Smooth muscle cell (in vitro differentiated cells): ENCODE data around the gene SFT2D2. TPM values are rescaled to one million over a fixed set of nuclear protein-coding genes. Genes with fewer than 3 reads are reported as not detected.

Source experiments
- DNase-seq: peaks from one replicate; lab custom pipeline; 2025; ENCODE audit not compliant: unreplicated experiment; lab: John Stamatoyannopoulos, UW
- H2AFZ ChIP-seq: fragments of 200-600 bp; sonication (generic); 2 replicates; pipeline ENCODE4 v1.6.0; 2016; ENCODE audit warnings: antibody characterized with exemption, low read depth, mild to moderate bottlenecking
- H3F3A ChIP-seq: fragments of 200-600 bp; sonication (generic); 2 replicates; pipeline ENCODE4 v1.6.0; 2017; ENCODE audit warnings: antibody characterized with exemption, low read depth
- H3K27ac ChIP-seq: fragments of 200-600 bp; sonication (generic); 2 replicates; pipeline ENCODE4 v1.5.1; 2016; ENCODE audit warnings: low read depth, mild to moderate bottlenecking
- H3K27me3 ChIP-seq: fragments of 200-600 bp; sonication (generic); 2 replicates; pipeline ENCODE4 v1.6.1; 2016; ENCODE audit warnings: low read depth, mild to moderate bottlenecking
- H3K36me3 ChIP-seq: fragments of 200-600 bp; sonication (generic); 2 replicates; pipeline ENCODE4 v1.5.1; 2016; ENCODE audit warnings: low read depth
- H3K4me1 ChIP-seq: fragments of 200-600 bp; sonication (generic); 2 replicates; pipeline ENCODE4 v1.5.1; 2016; ENCODE audit warnings: low read depth
- H3K4me2 ChIP-seq: fragments of 200-600 bp; sonication (generic); 2 replicates; pipeline ENCODE4 v1.6.0; 2016; ENCODE audit warnings: mild to moderate bottlenecking
- H3K4me3 ChIP-seq: fragments of 200-600 bp; sonication (generic); 2 replicates; pipeline ENCODE4 v1.5.1; 2016; ENCODE audit warnings: mild to moderate bottlenecking
- H3K79me2 ChIP-seq: fragments of 200-600 bp; sonication (generic); 2 replicates; pipeline ENCODE4 v1.6.0; 2016; ENCODE audit warnings: low read depth, mild to moderate bottlenecking
- H3K9ac ChIP-seq: fragments of 200-600 bp; sonication (generic); 2 replicates; pipeline ENCODE4 v1.6.0; 2016; ENCODE audit warnings: low read depth
- H3K9me3 ChIP-seq: fragments of 200-600 bp; sonication (generic); replicated peaks from 2 replicates; pipeline ENCODE4 v1.5.1; 2016; ENCODE audit warnings: low read depth
- H4K20me1 ChIP-seq: fragments of 200-600 bp; sonication (generic); 2 replicates; pipeline ENCODE4 v1.6.0; 2016; ENCODE audit warnings: low read depth
- WGBS: methylation state at CpG from one replicate; pipeline ENCODE4 v1.1.7; 2016; ENCODE audit warnings: low lambda C conversion rate; 5-methylcytosine and 5-hydroxymethylcytosine counted together
- polyA plus RNA-seq: library from polyadenylated mRNA; unstranded; fragments of >200 nt; fragmentation: Nextera tagmentation; extraction: Ambion mirVana; gene quantifications from 2 replicates; pipeline ENCODE4 v1.2.1, GENCODE V29; 2016
- total RNA-seq: library from RNA; depleted of rRNA; stranded (reverse); fragments of >200 nt; gene quantifications from 2 replicates; pipeline ENCODE4 v1.2.3, GENCODE V29; 2014
- TF ChIP-seq, protein P1 (sequence below): fragments of 200-600 bp; sonication (generic); IDR thresholded peaks from 2 replicates; pipeline ENCODE4 v1.5.1; 2017; ENCODE audit warnings: borderline replicate concordance, mild to moderate bottlenecking, antibody characterized with exemption; ENCODE audit not compliant: insufficient read depth, poor library complexity, severe bottlenecking

The SFT2D2 gene
- total and polyA plus RNA-seq, 2 experiments from 2014 or later = 12.7 to 25.7 TPM

DNA sequence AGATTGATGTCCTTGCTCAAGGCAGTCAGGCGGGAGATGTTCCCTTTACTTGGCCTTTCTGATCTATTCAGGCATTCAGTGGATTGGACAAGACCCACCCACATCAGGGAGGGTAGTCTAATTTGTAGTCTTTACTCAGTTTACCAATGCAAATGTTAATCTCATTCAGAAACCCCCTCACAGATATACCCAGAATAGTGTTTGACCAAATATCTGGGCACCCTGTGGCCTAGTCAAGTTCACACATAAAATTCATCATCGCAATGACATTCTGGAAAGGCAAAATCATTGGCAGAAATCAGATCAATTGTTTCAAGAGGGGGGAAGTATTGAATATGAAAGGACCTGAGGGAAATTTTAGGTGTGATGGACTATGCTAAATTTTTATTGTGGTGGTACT lies 12.5 kb upstream of the SFT2D2 start:
- H3F3A ChIP-seq = no peaks in the 10 kb centered on the region
- WGBS = 100% methylated on average over 2 of the region's 2 CpGs
- H3K27ac ChIP-seq = no peak overlapping the region
- DNase-seq = no peak
- no peak overlapping the region for H3K9ac ChIP-seq
- no peak overlapping the region for H3K4me2 ChIP-seq
- H3K79me2 ChIP-seq = no peaks in the 10 kb centered on the region
- H3K4me1 ChIP-seq = no peaks in the 10 kb centered on the region
- H3K36me3 ChIP-seq = no peaks in the 10 kb centered on the region
- H3K27me3 ChIP-seq = no peaks in the 10 kb centered on the region
- H3K4me3 ChIP-seq = no peak overlapping the region
- TF ChIP-seq, protein P1, sequence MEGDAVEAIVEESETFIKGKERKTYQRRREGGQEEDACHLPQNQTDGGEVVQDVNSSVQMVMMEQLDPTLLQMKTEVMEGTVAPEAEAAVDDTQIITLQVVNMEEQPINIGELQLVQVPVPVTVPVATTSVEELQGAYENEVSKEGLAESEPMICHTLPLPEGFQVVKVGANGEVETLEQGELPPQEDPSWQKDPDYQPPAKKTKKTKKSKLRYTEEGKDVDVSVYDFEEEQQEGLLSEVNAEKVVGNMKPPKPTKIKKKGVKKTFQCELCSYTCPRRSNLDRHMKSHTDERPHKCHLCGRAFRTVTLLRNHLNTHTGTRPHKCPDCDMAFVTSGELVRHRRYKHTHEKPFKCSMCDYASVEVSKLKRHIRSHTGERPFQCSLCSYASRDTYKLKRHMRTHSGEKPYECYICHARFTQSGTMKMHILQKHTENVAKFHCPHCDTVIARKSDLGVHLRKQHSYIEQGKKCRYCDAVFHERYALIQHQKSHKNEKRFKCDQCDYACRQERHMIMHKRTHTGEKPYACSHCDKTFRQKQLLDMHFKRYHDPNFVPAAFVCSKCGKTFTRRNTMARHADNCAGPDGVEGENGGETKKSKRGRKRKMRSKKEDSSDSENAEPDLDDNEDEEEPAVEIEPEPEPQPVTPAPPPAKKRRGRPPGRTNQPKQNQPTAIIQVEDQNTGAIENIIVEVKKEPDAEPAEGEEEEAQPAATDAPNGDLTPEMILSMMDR = no peak
- no peaks in the 10 kb centered on the region for H4K20me1 ChIP-seq
- H3K9me3 ChIP-seq = no peaks in the 10 kb centered on the region
- H2AFZ ChIP-seq = no peak overlapping the region

GRCh38 chr1:168216171-168216570 lies 9.6 kb upstream of the SFT2D2 start:
- Histone ChIP-seq H3K9me3 (no peaks in the 10 kb centered on the region), H3K4me3 (no peak overlapping the region), H3F3A (no peaks in the 10 kb centered on the region), H3K36me3 (no peaks in the 10 kb centered on the region), H3K9ac (no peak overlapping the region), H3K27me3 (no peaks in the 10 kb centered on the region), H2AFZ (no peak overlapping the region), H3K4me2 (no peak overlapping the region), H4K20me1 (no peaks in the 10 kb centered on the region), H3K79me2 (no peaks in the 10 kb centered on the region), H3K4me1 (no peaks in the 10 kb centered on the region), H3K27ac (no peak overlapping the region)
- WGBS = 97% methylated on average over 4 of the region's 4 CpGs
- no peak for DNase-seq
- TF ChIP-seq, protein P1 = no peak

- Histone ChIP-seq H3K4me3 (no peak overlapping the region), H3K9ac (no peak overlapping the region)
- WGBS = 91% methylated on average over 4 of the region's 4 CpGs
Observed at GRCh38 chr1:168217664-168218063, 8.1 kb upstream of the SFT2D2 start.

GRCh38 chr1:168218658-168219057 lies 7.1 kb upstream of the SFT2D2 start:
- DNase-seq = no peak

More at GRCh38 chr1:168217664-168218063, 8.1 kb upstream of the SFT2D2 start:
- H3K36me3 ChIP-seq = no peaks in the 10 kb centered on the region
- no peaks in the 10 kb centered on the region for H3K79me2 ChIP-seq
- no peak for DNase-seq
- no peaks in the 10 kb centered on the region for H3K27me3 ChIP-seq
- no peaks in the 10 kb centered on the region for H3F3A ChIP-seq
- TF ChIP-seq, protein P1 = no peak
- no peak overlapping the region for H3K27ac ChIP-seq
- H3K4me1 ChIP-seq = no peaks in the 10 kb centered on the region
- no peaks in the 10 kb centered on the region for H3K9me3 ChIP-seq
- H2AFZ ChIP-seq = no peak overlapping the region
- no peak overlapping the region for H3K4me2 ChIP-seq
- H4K20me1 ChIP-seq = no peaks in the 10 kb centered on the region

More at GRCh38 chr1:168218658-168219057, 7.1 kb upstream of the SFT2D2 start:
- WGBS = 84% methylated on average over 4 of the region's 4 CpGs
- Histone ChIP-seq H3K27ac (no peak overlapping the region), H3K4me1 (no peaks in the 10 kb centered on the region), H3F3A (no peaks in the 10 kb centered on the region), H3K4me3 (no peak overlapping the region), H3K9me3 (no peaks in the 10 kb centered on the region), H3K9ac (no peak overlapping the region), H4K20me1 (no peaks in the 10 kb centered on the region), H3K4me2 (no peak overlapping the region), H2AFZ (no peak overlapping the region), H3K27me3 (no peaks in the 10 kb centered on the region), H3K36me3 (no peaks in the 10 kb centered on the region), H3K79me2 (no peaks in the 10 kb centered on the region)
- TF ChIP-seq, protein P1 = no peak
